Hematopoietic multipotent progenitor cell (in vitro differentiated cells): ENCODE data around the gene COX11. TPM values are rescaled to one million over a fixed set of nuclear protein-coding genes. Genes with fewer than 3 reads are reported as not detected.

Experiments used
- DNase-seq, 3 donors: peaks; one replicate each; pipeline ENCODE4 v3.0.0-alpha.2; 2011 to 2015; ENCODE audit warnings: low read depth in 2 of 3, low spot score in 2 of 3
- total RNA-seq: library from RNA; depleted of rRNA; stranded (reverse); fragments of >200 nt; gene quantifications from one replicate; pipeline ENCODE4 v1.2.3, GENCODE V29; 2012

COX11 gene, protein sequence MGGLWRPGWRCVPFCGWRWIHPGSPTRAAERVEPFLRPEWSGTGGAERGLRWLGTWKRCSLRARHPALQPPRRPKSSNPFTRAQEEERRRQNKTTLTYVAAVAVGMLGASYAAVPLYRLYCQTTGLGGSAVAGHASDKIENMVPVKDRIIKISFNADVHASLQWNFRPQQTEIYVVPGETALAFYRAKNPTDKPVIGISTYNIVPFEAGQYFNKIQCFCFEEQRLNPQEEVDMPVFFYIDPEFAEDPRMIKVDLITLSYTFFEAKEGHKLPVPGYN
- 74.3 TPM for total RNA-seq

DNA sequence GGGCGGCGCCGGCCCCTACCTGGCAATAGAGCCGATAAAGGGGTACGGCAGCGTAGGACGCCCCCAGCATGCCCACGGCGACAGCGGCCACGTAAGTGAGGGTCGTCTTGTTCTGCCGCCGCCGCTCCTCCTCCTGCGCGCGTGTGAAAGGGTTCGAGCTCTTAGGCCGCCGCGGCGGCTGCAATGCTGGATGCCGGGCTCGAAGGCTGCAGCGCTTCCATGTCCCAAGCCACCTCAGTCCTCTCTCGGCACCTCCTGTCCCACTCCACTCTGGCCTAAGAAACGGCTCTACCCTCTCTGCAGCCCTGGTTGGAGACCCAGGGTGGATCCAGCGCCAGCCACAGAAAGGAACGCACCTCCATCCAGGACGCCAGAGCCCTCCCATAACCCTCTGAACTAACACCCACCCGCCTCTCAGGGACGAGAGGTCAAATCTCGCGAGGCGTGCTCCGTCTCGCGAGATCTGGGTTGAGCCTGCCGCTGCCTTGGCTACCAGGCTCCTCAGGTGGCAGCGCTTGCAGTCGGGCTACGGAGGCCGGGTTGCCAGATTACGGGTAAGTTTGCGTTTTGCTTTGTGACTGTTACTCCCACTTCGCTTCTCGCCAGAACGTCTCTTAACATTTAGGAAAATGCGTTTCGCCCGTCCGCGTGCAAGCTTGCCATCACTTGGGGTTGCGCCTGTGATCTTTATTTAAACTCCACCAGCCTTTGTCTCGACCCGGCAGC is at the start of gene COX11, which contains the start of gene STXBP4:
Gene COX11 (minus strand): TSS at position 393 of the 726 bp plus-strand sequence. CDS start 8 bp downstream, at position 385.
Gene STXBP4 (plus strand): TSS at position 504 of the 726 bp plus-strand sequence. CDS start 17,455 bp downstream, outside the sequence.
- peak; percentile 98 for DNase-seq

DNA sequence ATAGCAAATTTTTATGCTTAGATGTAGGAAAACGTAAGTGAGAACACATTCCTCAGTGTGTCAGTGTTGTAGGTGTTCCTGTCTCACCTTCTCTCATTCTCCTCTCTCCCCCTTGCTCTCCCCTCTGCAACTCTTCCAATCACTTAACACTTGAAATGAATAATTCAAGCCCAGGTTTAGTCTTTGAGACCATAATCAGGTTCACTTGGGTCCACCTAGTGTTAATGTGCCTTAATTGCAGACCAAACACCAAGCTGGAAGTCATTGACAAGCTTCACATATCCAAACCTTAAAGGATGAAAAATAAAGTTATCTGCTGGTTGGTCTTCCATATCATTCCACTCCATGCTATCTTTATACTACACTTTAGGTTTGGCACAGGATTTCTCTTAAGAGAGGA is 37.1 kb upstream of the COX11 start:
- peak in 2 of 3 donors; percentile 14 to 53 for DNase-seq

DNA sequence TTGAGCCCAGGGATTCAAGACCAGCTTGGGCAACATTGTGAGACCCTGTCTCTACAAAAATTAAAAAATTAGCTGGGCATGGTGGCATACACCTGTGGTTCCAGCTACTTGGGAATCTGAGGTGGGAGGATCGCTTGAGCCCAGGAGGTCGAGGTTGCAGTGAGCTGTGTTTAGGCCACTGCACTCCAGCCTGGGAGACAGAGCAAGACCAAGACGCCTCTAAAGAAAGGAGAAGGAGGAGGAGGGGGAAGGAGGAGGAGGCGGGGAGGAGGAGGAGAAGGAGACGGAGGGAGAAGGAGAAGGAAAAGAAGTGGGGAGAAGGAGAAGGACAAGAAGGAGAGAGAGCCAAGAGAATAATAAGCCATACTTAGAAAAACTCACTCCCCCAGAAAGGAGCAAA is 36.0 kb upstream of the COX11 start:
- DNase-seq: no peak

DNA sequence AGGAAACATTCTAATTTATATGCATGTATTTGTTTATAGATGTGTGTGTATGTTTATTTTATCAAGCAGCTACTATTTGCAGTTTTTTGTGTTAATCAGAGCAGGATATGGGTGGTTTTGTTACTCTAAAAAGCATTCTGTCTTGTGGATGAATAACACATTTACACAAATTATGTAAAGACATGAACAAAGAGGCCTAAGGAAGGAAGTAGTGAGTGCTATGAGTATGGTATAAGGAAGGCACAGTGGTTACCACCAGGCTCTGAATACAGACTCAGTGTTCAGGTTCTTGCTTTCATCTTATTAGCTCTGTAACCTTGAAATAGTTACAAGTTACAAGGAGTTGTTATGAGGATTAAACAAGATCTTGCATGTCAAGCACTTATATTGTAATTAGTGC is 34.0 kb upstream of the COX11 start:
- no peak for DNase-seq

DNA sequence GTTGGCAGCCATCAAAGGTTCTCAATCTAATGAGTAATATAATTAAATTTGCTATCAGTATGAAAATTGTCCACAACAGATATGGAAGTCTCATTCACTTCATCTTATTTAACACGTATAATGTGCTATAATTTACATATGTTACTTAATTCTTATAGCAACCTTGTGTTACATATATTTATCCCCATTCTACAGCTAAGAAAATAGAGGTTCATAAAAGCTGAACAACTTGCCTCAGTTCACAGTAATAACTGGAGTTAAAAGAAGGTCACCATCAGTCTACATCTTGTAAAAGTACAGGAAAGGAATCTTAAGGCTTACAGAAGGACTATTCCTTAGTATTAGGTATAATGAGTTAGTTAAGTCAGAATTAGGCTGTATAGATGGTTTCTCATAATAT is 28.0 kb upstream of the COX11 start:
- no peak for DNase-seq

DNA sequence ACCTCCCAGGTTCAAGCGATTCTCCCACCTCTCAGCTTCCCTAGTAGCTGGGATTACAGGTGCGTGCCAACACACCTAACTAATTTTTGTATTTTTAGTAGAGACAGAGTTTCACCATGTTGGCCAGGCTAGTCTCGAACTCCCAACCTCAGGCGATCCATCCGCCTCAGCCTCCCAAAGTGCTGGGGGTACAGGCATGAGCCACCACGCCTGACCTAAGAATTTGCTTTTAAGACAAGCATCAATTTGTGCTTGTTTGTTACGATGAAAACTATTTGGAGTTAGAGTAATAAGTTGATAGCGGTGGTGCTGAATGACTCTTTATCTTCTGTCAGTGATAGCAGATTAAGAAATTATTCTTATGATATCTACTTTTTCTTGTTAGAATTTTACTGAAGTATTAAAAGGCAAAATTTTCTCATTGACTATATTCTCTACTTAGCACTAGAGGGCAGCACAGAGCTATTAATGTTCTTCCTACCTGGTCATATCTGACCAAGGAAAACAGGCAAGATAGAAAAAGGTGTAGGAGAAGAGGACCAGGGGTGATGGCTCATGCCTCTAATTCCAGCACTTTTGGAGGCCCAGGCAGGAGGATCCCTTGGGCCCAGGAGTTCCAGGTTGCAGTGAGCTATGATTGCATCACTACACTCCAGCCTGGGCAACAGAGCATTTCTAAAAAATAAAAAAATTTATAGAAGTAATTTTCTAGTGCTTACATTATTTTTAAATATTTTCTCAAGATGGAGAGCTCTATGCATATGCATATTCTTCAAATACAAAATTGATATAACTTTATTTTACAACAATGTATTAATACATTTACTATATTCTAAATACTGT is 24.6 kb upstream of the COX11 start:
- peak; percentile 16 to 66 (median 44) for DNase-seq

DNA sequence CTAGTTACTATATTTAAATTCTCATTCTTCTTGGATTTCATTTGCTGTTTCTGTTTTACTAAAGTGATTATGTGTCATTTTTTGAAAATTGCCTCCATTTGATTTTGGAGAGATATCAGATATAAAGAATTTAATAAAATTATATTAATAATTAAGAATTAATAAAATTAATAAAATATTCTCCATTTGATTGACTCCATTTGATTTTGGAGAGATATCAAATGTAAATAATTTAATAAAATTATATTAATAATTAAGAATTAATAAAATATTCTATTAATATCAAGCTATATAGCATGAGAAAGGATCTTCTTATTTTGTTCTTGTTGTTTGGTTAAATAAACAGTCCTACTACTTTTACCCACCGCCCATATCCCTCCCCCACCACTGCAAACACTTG is 23.1 kb upstream of the COX11 start:
- no peak for DNase-seq

DNA sequence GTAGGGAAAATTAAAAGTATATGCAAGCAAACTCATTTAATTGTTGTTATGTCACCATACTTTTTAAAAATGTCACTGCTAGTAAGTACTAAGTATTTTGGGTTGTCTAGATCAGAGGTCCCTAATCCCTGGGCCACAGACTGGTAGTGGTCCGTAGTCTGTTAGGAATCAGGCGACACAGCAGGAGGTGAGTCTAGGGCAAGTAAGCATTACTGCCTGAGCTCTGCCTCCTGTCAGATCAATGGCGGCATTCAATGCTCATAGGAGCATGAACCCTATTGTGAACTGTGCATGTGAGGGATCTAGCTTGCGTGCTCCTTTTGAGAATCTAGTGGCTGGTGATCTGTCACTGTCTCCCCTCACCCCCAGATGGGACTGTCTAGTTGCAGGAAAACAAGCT is 21.7 kb upstream of the COX11 start:
- no peak for DNase-seq

DNA sequence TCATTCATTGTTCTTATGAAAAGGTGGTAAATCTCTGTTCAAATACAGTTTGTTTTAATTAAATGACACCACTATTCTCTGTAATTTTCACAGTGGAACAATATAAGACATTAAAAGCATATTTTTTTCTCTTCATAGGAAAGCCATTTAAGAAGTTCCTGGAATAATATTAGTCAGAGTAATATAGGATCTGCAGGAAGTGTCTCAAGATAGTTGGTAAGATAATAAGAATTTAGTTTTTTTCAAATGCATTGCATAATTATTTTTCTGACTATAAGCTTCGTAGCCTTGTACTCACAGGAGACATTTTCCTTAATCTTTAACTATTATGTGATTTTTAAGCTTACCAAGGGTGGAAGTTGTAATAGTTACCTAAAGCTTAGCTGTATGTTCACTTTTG is 17.0 kb upstream of the COX11 start:
- no peak for DNase-seq

DNA sequence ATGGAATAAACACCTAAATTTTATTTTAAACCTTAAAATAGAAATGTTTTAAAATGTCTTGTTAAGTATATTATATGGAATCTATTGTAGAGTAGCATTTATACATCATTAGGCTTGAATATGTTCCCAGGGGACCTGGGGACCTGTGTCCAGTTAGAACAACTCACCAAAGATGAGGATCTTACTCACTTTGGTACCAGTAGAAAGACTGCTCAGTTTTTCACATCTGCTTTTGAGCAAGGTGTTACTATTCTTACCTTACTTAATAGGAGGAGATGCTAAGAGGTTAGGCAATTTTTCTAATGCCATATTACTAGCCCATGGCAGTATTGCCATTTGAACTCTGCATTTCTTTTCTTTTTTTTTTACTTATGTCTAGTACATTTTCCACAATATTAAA is 14.8 kb upstream of the COX11 start:
- no peak for DNase-seq

DNA sequence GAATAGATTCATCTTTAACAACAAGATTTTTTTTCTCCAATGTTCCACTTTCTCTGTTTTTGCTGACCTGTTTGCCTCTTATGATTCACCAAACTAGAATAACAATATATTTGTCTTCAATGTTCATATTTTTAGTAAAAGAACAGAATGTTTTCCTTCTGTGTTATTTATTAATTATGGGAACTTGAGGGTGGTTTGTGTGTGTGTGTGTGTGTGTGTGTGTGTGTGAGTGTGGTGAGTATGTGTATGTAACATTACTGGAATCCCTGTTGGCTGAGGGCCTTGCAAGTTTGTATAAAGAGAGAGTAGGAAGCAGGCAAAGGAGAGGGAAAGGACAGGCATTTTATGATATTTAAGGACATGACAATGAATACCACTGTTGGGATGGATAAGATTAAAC is 13.9 kb upstream of the COX11 start:
- no peak for DNase-seq

DNA sequence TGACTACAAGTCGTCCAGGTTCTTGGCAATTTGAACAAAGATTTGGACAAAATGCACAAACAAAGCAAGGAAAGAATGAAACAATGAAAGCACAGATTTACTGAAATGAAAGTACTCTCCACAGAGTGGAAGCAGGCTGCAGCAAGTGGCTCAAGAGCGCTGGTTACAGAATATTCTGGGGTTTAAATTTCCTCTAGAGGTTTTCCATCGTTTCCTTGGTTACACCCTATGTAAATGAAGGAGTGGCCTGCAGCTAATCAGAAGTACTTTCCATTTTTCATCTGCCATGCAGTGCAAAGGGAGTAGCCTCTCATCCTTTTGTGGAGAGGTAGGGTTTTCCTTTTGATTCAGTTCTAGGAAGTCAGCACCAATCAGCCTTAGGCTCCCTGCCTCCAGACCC is 11.9 kb upstream of the COX11 start:
- peak in 1 of 3 donors; percentile 18 for DNase-seq

DNA sequence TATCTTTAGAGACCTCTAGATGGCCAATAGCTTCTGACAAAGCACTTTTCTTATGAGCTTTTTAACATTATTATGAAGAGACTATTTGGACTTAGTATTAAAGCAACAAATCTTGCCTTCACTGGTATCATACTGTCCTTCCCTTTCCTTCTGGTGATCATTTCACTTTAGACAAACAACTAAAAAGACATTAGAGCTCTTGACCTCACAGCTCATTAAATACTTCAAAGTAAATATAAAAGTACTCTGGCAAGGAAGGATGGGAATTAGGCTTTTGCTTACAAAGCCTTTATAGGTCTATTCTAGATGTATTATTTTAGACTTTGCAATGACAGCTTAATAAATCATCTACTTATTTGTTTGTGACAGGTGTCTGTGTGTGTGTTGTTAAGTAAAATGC is 11.2 kb upstream of the COX11 start:
- DNase-seq: no peak

DNA sequence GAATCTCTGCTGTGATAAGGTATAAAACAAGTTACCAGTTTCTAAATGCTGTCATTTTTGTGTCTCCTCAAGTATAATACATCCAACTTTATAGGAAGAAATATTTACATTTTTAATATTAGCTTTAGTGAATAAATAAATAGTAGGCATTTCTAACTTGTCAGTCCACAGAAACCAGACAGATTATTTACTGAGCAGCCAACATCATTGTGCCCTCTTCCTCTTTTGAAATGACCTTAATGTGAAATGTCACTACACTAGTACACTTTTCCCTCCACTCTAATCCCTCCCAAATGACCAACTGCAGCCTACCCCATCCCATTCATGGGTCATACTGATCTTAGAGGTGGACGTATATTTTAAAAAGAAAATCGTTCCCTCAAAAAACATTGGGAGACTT is 9.3 kb upstream of the COX11 start:
- no peak for DNase-seq

DNA sequence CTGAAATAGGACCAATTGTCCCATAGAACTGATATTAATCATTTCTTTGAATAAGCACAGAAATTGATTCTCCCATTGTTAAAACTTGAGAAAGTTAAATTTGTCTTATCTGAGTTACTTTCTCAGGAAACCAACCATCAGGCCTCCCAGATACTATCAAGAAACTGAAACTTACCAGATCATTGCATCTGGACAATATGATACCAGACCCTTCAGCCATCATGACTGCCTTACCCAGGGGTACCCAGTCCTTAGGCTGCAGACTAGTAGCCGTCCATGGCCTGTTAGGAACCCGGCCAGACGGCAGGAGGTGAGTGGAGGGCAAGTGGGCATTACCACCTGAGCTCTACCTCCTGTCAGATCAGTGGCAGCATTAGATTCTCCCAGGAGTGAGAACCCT is 7.9 kb upstream of the COX11 start:
- DNase-seq: no peak

DNA sequence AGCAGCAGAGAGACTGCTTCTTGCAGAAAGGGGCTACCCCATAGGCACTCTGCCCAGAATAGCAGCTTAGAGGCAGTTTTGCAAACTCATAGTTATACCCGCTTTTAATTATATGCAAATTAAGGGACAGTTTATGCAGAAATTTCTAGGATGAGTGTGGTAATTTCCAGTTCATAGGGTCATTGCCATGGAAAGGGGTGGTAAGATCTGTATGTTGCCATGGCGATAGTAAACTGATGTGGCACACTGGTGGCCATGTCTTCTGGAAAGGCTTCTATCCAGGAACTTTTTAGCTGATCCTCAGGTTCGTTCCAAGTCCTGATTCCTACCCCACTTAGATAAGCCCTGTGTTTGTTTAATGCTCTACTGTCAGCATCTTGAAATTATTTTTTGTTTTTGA is 6.3 kb upstream of the COX11 start:
- DNase-seq: no peak

DNA sequence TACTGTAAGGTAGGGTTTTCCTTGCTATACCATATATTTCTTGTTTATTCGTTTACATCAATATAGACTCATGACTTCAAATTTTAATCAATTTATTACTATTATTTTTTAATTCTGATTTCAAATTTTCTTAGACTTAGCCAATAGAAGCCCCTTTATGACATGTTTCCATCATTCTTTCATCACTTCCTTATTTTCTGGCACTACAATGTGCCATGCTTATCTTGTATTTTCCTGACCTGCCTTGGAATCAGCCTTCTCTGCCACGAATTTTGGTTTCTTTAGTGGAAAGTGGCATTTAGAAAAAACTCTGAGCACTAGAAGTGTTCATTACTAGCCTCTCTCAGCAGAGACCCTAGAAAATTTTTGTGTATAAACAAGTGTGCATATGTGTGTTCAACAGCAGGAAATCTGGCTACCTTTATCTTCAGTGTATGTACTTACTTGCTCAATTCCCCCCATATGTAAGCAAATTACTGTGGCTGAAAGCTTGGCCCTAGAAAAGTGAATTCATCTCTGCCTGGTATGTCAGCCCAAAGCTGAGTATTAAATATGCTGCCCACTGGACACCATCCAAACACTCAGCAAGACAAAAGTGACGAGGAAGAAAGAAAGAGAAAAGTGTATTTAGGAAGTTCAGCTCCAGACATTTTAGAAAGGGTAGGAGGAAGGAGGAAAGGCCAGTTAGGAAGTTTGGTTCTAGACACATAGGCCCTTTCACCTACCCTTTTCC is 4.1 kb upstream of the COX11 start:
- DNase-seq: no peak

DNA sequence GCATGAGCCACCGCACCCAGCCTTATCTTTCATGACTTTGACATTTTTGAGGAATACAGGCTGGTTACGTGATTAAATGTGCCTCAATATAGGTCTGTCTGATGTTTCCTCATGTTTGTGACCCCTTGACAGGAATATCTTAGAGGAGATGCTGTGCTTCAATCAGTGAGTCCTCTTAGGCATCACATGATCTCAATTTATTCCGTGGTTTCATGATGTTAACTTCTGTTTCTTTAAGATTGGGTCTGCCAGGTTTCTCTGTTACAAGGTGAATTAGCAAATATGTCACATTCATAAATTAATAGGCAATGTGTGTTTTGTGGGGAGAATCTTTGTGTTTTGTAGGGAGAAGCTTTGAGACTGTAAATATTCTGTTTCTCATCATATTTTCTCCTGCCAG is 3.4 kb upstream of the COX11 start:
- DNase-seq: peak in 1 of 3 donors; percentile 52

DNA sequence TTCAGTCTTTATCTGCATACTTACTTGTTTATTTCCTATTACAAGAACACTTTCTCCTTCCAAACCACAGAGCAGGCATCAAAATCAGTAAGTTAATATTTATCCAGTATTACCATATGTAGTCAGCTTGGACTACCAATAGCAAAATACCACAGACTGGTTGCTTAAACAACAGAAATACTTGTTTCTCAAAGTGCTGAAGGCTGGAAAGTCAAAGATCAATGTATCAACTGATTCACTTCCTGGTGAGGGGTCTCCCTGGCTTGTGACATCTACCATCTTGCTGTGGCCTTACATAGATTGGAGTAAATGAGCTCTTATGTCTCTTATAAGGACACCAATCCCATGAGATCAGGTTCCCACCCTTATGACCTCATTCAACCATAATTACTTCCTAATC is 2.7 kb upstream of the COX11 start:
- DNase-seq: no peak

DNA sequence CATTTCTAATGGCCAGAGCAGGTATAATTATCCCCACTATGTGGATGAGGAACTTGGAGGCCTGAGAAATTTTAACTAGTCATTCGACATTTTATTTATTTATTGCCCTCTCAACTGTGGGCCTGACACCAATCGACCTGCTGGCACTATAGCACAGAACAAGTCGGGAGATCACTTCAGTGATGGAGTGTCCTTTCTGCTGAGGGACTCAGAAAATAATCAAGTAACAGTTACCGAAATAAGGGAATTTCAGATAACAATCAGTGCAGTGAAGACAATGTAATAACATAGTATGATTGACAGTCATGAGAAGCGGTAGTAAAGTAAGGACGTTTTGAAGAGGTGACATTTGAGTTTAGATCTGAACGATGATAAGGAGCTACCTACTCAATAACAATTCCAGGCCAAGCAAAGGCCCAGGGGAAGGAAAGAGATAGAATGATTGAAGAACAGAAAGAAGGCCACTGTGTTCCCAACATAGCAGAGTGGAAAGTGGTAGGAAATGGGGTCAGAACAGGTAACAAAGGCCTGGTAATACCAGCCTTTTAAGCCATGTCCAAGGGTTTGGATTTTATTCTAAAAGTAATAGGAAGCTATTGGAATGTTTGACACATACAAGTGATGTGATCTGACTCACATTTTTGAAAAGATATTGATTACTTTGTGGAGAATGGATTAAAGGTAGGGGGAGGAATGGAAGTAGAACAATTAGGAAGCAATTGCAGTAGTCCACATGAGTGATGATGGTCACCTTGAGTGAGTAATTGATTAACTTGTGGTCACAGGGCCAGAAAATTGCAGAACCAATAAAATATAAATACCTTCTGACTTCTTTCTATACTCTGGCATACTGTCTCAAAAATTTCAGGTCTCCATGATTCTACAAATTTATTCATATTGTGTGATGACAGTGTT is 1.5 kb upstream of the COX11 start:
- DNase-seq: peak in 1 of 3 donors; percentile 1
